H9 (cell line): Measurements from ENCODE around the gene RXFP1. TPM values are rescaled to one million over a fixed set of nuclear protein-coding genes. Genes with fewer than 3 reads are reported as not detected.

ENCODE experiments used
- DNase-seq: peaks from one replicate; pipeline ENCODE4 v3.0.0-alpha.2; 2017
- H2AFZ ChIP-seq: one replicate; pipeline ENCODE4 v1.6.1; 2013; ENCODE audit warnings: mild to moderate bottlenecking, low read length, control low read depth, moderate library complexity
- H2AK5ac ChIP-seq: 2 replicates; pipeline ENCODE4 v1.6.1; 2013; ENCODE audit warnings: low read length, control low read depth, mixed read lengths; ENCODE audit not compliant: insufficient read length
- H2BK120ac ChIP-seq: one replicate; pipeline ENCODE4 v1.6.1; 2013; ENCODE audit warnings: low read depth, mild to moderate bottlenecking, low read length, control low read depth, inconsistent platforms; ENCODE audit not compliant: poor library complexity, severe bottlenecking
- H2BK12ac ChIP-seq: 2 replicates; pipeline ENCODE4 v1.6.1; 2013; ENCODE audit warnings: low read length, control low read depth, mixed read lengths, low read depth; ENCODE audit not compliant: insufficient read length
- H2BK15ac ChIP-seq: 2 replicates; pipeline ENCODE4 v1.6.1; 2013; ENCODE audit warnings: low read depth, low read length, control low read depth
- H2BK20ac ChIP-seq: one replicate; pipeline ENCODE4 v1.6.1; 2013; ENCODE audit warnings: low read depth, mild to moderate bottlenecking, low read length, control low read depth, inconsistent platforms; ENCODE audit not compliant: poor library complexity, severe bottlenecking
- H2BK5ac ChIP-seq: 2 replicates; pipeline ENCODE4 v1.6.1; 2013; ENCODE audit warnings: low read length, control low read depth, mixed read lengths; ENCODE audit not compliant: insufficient read length
- H3K14ac ChIP-seq: 2 replicates; pipeline ENCODE4 v1.6.1; 2013; ENCODE audit warnings: low read length, control low read depth; ENCODE audit not compliant: insufficient read depth
- H3K18ac ChIP-seq: 2 replicates; pipeline ENCODE4 v1.6.1; 2013; ENCODE audit warnings: low read depth, mild to moderate bottlenecking, mixed read lengths, low read length, control low read depth; ENCODE audit not compliant: insufficient read length
- H3K23ac ChIP-seq: 2 replicates; pipeline ENCODE4 v1.6.1; 2013; ENCODE audit warnings: low read length, control low read depth, mixed read lengths, low read depth; ENCODE audit not compliant: insufficient read length
- H3K23me2 ChIP-seq: 2 replicates; pipeline ENCODE4 v1.6.1; 2013; ENCODE audit warnings: low read depth, mild to moderate bottlenecking, mixed read lengths, low read length, control low read depth; ENCODE audit not compliant: insufficient read length, poor library complexity, severe bottlenecking
- H3K27ac ChIP-seq: 2 replicates; pipeline ENCODE4 v1.5.1; 2013; ENCODE audit warnings: low read length, control low read depth, mixed read lengths, low read depth; ENCODE audit not compliant: insufficient read length
- H3K27me3 ChIP-seq: 2 replicates; pipeline ENCODE4 v1.6.1; 2013; ENCODE audit warnings: low read length, control low read depth, inconsistent platforms; ENCODE audit not compliant: insufficient read depth
- H3K4ac ChIP-seq: 2 replicates; pipeline ENCODE4 v1.6.1; 2013; ENCODE audit warnings: low read depth, mild to moderate bottlenecking, control low read depth, inconsistent platforms, low read length, moderate library complexity
- H3K4me1 ChIP-seq: 2 replicates; pipeline ENCODE4 v1.6.1; 2013; ENCODE audit warnings: low read length, control low read depth, inconsistent platforms; ENCODE audit not compliant: insufficient read depth
- H3K4me2 ChIP-seq: 2 replicates; pipeline ENCODE4 v1.6.1; 2013; ENCODE audit warnings: low read length, control low read depth, mixed read lengths; ENCODE audit not compliant: insufficient read length, insufficient read depth
- H3K56ac ChIP-seq: 2 replicates; pipeline ENCODE4 v1.6.1; 2013; ENCODE audit warnings: low read depth, mild to moderate bottlenecking, mixed read lengths, low read length, control low read depth; ENCODE audit not compliant: insufficient read length
- H3K79me1 ChIP-seq: 2 replicates; pipeline ENCODE4 v1.6.1; 2013; ENCODE audit warnings: low read depth, mild to moderate bottlenecking, moderate library complexity, low read length, control low read depth, inconsistent platforms; ENCODE audit not compliant: insufficient read depth, poor library complexity, severe bottlenecking
- H3K79me2 ChIP-seq: 2 replicates; pipeline ENCODE4 v1.6.1; 2013; ENCODE audit warnings: low read length, control low read depth, inconsistent platforms; ENCODE audit not compliant: insufficient read depth
- H3K9ac ChIP-seq: 2 replicates; pipeline ENCODE4 v1.6.1; 2013; ENCODE audit warnings: low read length, control low read depth, mixed read lengths; ENCODE audit not compliant: insufficient read length; ENCODE audit errors: extremely low read depth
- H3K9me3 ChIP-seq: one replicate; pipeline ENCODE4 v1.6.1; 2013; ENCODE audit warnings: low read depth, low read length, inconsistent platforms; ENCODE audit not compliant: control insufficient read depth
- H3T11ph ChIP-seq: one replicate; pipeline ENCODE4 v1.6.1; 2013; ENCODE audit warnings: mild to moderate bottlenecking, low read length, control low read depth, inconsistent platforms
- H4K20me1 ChIP-seq: one replicate; pipeline ENCODE4 v1.6.1; 2013; ENCODE audit not compliant: control insufficient read depth, insufficient read length, insufficient read depth
- H4K5ac ChIP-seq: 2 replicates; pipeline ENCODE4 v1.6.1; 2013; ENCODE audit warnings: low read depth, mild to moderate bottlenecking, mixed read lengths, low read length, control low read depth; ENCODE audit not compliant: insufficient read length
- H4K8ac ChIP-seq: replicated peaks from 2 replicates; pipeline ENCODE4 v1.6.1; 2013; ENCODE audit warnings: low read length, control low read depth, mixed read lengths, low read depth; ENCODE audit not compliant: insufficient read length
- H4K91ac ChIP-seq: 2 replicates; pipeline ENCODE4 v1.6.1; 2013; ENCODE audit warnings: low read depth, mild to moderate bottlenecking, moderate library complexity, mixed read lengths, low read length, control low read depth; ENCODE audit not compliant: insufficient read length
- H3K27ac Mint-ChIP-seq, 3 experiments: 2 replicates in 2 of 3; 3 replicates in 1 of 3; pipeline ENCODE4 v1.8.0; 2020 to 2021; ENCODE audit warnings: mixed read lengths in 3 of 3, mild to moderate bottlenecking in 1 of 3, moderate library complexity in 1 of 3
- H3K27me3 Mint-ChIP-seq: 2 replicates; pipeline ENCODE4 v1.8.0; 2021; ENCODE audit warnings: low read depth, mild to moderate bottlenecking, moderate library complexity, mixed read lengths
- H3K36me3 Mint-ChIP-seq, 3 experiments: 2 replicates in 2 of 3; 3 replicates in 1 of 3; pipeline ENCODE4 v1.8.0; 2020 to 2021; ENCODE audit warnings: low read depth in 3 of 3, mixed read lengths in 3 of 3; ENCODE audit not compliant: insufficient read depth in 1 of 3
- H3K4me1 Mint-ChIP-seq, 2 experiments: 2 replicates each; pipeline ENCODE4 v1.8.0; 2020; ENCODE audit warnings: mixed read lengths in 2 of 2
- H3K4me3 Mint-ChIP-seq, 2 experiments: 2 replicates in 1 of 2; 3 replicates in 1 of 2; pipeline ENCODE4 v1.8.0; 2020 to 2021; ENCODE audit warnings: mild to moderate bottlenecking in 2 of 2, mixed read lengths in 2 of 2, moderate library complexity in 1 of 2
- H3K9me3 Mint-ChIP-seq, 2 experiments: 2 replicates in 1 of 2; 3 replicates in 1 of 2; pipeline ENCODE4 v1.8.0; 2020; ENCODE audit warnings: mild to moderate bottlenecking in 2 of 2, mixed read lengths in 2 of 2, moderate library complexity in 1 of 2
- CTCF ChIP-seq: fragments of 200-600 bp; sonication (generic); conservative IDR thresholded peaks from 3 replicates; pipeline ENCODE4 v1.8.0; 2021; ENCODE audit warnings: antibody characterized with exemption, mild to moderate bottlenecking
- WGBS: extraction: QIAGEN DNeasy Blood & Tissue Kit; methylation state at CpG from one replicate; pipeline ENCODE4 v1.1.7; 2013; ENCODE audit warnings: missing lambda C conversion rate, low lambda C conversion rate, mixed read lengths; ENCODE audit not compliant: insufficient read length; ENCODE audit errors: extremely low coverage; 5-methylcytosine and 5-hydroxymethylcytosine counted together
- total RNA-seq: library from RNA; stranded (reverse); gene quantifications from 2 replicates; pipeline ENCODE4 v1.2.1, GENCODE V29; 2021

The RXFP1 gene
- total RNA-seq, 1 experiment from 2014 or later = 0.17 TPM

- no peak overlapping the region for H2BK12ac ChIP-seq
- no peak overlapping the region for H3K18ac ChIP-seq
- H3K79me2 ChIP-seq = no peaks in the 10 kb centered on the region
- H3K9ac ChIP-seq = no peak overlapping the region
- H3K79me1 ChIP-seq = no peaks in the 10 kb centered on the region
- H3K4me1 ChIP-seq = no peaks in the 10 kb centered on the region
- Mint-ChIP-seq H3K4me1 (no peaks in the 10 kb centered on the region), H3K9me3 (peaks cover 3 to 12% of the 10 kb centered on the region in 2 experiments; a peak in 2 of 5 replicates), H3K4me3 (no peak overlapping the region), H3K36me3 (peaks cover 0 to 9% (median 3%) of the 10 kb centered on the region in 3 experiments; a peak in 3 of 7 replicates), H3K27ac (no peak overlapping the region), H3K27me3 (no peaks in the 10 kb centered on the region)
- H2BK15ac ChIP-seq = no peak overlapping the region
- no peaks in the 10 kb centered on the region for H3K27me3 ChIP-seq
- TF ChIP-seq CTCF = no peak
- DNase-seq = no peak
- H3K4me2 ChIP-seq = no peak overlapping the region
- H2BK5ac ChIP-seq = no peak overlapping the region
- no peaks in the 10 kb centered on the region for H4K20me1 ChIP-seq
- no peak overlapping the region for H2AK5ac ChIP-seq
- no peak overlapping the region for H2BK120ac ChIP-seq
- no peak overlapping the region for H4K91ac ChIP-seq
- no peak overlapping the region for H4K5ac ChIP-seq
- 100% methylated on average over 1 of the region's 4 CpGs for WGBS
- no peak overlapping the region for H2BK20ac ChIP-seq
- no peak overlapping the region for H2AFZ ChIP-seq
- H3K4ac ChIP-seq = no peak overlapping the region
- H3K23ac ChIP-seq = no peak overlapping the region
- no peaks in the 10 kb centered on the region for H3K23me2 ChIP-seq
- no peak overlapping the region for H3K27ac ChIP-seq
- H3K56ac ChIP-seq = no peak overlapping the region
- no peaks in the 10 kb centered on the region for H3K9me3 ChIP-seq
- no peak overlapping the region for H4K8ac ChIP-seq
- no peak overlapping the region for H3T11ph ChIP-seq
- H3K14ac ChIP-seq = no peak overlapping the region
Measured at GRCh38 chr4:158500054-158500453, 21.6 kb upstream of the RXFP1 start.
